SU-DHL-6 (cell line): Measurements from ENCODE around the gene PID1.

Experiments used
- EZH2phosphoT487 ChIP-seq: fragments of 200-600 bp; sonication (generic), shearing (Covaris generic); conservative IDR thresholded peaks from 2 replicates; pipeline ENCODE4 v1.6.1; 2018; ENCODE audit warnings: mild to moderate bottlenecking, antibody characterized with exemption, low read length, moderate library complexity, mixed read lengths
- TF ChIP-seq, protein P1 (sequence below): fragments of 200-600 bp; sonication (generic); IDR thresholded peaks from one replicate; pipeline ENCODE4 v1.5.1; 2017; ENCODE audit warnings: antibody characterized with exemption, mild to moderate bottlenecking, low read length, moderate library complexity; ENCODE audit not compliant: insufficient read depth, poor library complexity, severe bottlenecking

DNA sequence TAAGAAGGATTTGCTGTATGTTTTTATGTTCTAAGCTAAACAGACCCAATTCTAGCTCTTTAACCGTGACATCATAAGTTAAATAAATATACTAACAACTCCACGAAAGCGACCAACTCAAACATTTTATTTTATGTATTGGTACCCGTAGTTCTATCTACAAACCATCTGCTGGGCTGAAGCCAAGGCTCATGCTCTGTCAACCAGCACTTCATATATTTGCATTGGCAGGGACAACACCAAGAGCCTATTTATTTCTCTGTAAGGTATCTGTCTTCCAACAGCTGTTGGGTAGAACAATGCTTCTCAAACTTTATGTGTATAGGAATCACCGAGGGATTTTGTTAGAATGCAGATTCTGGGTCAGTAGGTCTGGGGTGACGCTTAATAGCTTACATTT lies 64.5 kb downstream of the PID1 start:
- TF ChIP-seq, protein P1, sequence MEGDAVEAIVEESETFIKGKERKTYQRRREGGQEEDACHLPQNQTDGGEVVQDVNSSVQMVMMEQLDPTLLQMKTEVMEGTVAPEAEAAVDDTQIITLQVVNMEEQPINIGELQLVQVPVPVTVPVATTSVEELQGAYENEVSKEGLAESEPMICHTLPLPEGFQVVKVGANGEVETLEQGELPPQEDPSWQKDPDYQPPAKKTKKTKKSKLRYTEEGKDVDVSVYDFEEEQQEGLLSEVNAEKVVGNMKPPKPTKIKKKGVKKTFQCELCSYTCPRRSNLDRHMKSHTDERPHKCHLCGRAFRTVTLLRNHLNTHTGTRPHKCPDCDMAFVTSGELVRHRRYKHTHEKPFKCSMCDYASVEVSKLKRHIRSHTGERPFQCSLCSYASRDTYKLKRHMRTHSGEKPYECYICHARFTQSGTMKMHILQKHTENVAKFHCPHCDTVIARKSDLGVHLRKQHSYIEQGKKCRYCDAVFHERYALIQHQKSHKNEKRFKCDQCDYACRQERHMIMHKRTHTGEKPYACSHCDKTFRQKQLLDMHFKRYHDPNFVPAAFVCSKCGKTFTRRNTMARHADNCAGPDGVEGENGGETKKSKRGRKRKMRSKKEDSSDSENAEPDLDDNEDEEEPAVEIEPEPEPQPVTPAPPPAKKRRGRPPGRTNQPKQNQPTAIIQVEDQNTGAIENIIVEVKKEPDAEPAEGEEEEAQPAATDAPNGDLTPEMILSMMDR = no peak
- TF ChIP-seq EZH2phosphoT487 = no peak
